ENCODE results near the gene RBBP7. TPM values are rescaled to one million over a fixed set of nuclear protein-coding genes. Genes with fewer than 3 reads are reported as not detected.

The RBBP7 gene
- total RNA-seq, 1 donor from 2014 or later, result 202 TPM

DNA sequence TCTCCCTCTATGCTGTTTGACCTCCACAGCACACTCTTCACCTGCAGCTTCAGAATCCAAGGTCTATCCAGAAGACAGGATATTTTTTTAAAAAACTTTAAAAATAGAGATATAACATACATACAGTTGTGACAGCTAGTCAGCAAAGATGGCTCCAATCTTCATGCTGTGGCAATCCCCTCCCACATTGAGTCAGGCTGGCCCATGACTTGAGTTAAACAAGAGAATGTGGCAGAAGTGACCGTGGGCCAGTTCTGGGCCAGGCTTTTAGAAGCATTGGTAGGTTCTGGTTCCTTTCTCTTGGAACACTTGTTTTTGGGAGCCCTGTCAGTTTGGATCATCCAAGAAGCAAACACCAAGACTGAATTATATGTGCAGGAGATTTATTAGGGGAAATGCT is 40.2 kb upstream of the RBBP7 start:
- Mint-ChIP-seq H3K9me3 (no peaks in the 10 kb centered on the region), H3K4me1 (ENCODE audit: unreplicated experiment) (no peaks in the 10 kb centered on the region), H3K27me3 (no peaks in the 10 kb centered on the region), H3K27ac (no peak overlapping the region), H3K36me3 (no peaks in the 10 kb centered on the region), H3K4me3 (no peak overlapping the region)
- TF ChIP-seq, protein P1, sequence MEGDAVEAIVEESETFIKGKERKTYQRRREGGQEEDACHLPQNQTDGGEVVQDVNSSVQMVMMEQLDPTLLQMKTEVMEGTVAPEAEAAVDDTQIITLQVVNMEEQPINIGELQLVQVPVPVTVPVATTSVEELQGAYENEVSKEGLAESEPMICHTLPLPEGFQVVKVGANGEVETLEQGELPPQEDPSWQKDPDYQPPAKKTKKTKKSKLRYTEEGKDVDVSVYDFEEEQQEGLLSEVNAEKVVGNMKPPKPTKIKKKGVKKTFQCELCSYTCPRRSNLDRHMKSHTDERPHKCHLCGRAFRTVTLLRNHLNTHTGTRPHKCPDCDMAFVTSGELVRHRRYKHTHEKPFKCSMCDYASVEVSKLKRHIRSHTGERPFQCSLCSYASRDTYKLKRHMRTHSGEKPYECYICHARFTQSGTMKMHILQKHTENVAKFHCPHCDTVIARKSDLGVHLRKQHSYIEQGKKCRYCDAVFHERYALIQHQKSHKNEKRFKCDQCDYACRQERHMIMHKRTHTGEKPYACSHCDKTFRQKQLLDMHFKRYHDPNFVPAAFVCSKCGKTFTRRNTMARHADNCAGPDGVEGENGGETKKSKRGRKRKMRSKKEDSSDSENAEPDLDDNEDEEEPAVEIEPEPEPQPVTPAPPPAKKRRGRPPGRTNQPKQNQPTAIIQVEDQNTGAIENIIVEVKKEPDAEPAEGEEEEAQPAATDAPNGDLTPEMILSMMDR (conservative IDR thresholded peaks at IDR 0.05), result no peak
- DNase-seq (ENCODE audit: extremely low spot score, unreplicated experiment), result no peak

DNA sequence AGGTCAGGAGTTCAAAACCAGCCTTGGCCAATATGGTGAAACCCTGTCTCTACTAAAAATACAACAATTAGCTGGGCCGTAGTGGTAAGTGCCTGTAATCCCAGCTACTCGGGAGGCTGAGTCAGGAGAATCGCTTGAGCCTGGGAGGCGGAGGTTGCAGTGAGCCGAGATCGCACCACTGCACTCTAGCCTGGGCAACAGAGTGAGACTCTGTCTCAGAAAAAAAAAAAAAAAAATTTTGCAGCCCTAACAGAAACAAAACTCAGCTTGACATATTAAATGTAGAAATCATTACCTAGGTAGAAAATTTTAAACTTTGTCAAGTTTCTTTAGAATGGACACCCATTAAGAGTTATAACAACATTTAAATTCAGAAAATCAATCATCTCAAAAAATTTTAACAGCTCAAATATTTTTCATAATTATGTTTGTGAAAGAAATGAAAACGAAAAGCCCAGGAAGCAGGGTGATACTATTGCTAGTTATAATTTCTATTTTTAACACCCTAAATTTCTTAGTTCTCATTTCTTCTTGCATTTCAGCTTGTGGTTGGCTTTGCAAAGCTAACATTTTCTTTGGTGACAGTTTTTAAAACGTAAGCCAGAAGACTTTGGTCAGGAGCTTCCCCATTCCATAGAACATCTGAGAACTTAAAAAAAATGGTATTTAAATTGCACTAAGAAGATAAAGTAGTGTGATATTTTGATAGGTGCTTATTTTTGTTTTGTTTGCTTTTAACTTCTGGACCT is 33.3 kb upstream of the RBBP7 start:
- Mint-ChIP-seq H3K4me3 (no peak overlapping the region), H3K4me1 (ENCODE audit: unreplicated experiment) (no peaks in the 10 kb centered on the region), H3K36me3 (no peaks in the 10 kb centered on the region), H3K9me3 (no peaks in the 10 kb centered on the region), H3K27me3 (peaks cover 3% of the 10 kb centered on the region), H3K27ac (no peak overlapping the region)
- TF ChIP-seq, protein P1 (conservative IDR thresholded peaks at IDR 0.05), result no peak
- DNase-seq (ENCODE audit: extremely low spot score, unreplicated experiment), result no peak

DNA sequence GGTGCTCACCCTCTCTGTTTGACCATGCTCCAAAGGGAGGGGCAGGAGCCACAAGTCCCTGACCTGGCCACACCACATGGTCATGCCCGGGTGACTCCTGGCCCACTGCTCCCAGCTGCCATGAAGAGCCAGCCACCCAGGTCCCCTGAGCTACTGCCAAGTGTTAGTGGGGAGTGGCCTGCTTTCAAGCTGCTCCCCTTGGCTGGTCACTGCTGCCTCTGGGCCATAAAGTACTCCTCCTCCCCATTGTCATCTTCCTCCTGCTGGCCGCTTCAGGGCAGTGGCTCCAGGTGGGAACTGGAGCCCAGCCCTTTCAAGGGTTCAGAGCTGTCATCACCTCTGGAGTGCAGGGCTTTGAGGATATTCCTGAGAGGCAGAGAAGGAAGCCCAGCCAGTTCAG is 27.3 kb upstream of the RBBP7 start:
- no peak overlapping the region for H3K4me3 Mint-ChIP-seq
- peaks cover 3% of the 10 kb centered on the region for H3K27me3 Mint-ChIP-seq
- peaks cover 6% of the 10 kb centered on the region for H3K4me1 Mint-ChIP-seq (ENCODE audit: unreplicated experiment)
- no peaks in the 10 kb centered on the region for H3K36me3 Mint-ChIP-seq
- no peak for DNase-seq (ENCODE audit: extremely low spot score, unreplicated experiment)
- no peak overlapping the region for H3K27ac Mint-ChIP-seq
- peaks cover 5% of the 10 kb centered on the region for H3K9me3 Mint-ChIP-seq
- TF ChIP-seq, protein P1 (conservative IDR thresholded peaks at IDR 0.05), result no peak

DNA sequence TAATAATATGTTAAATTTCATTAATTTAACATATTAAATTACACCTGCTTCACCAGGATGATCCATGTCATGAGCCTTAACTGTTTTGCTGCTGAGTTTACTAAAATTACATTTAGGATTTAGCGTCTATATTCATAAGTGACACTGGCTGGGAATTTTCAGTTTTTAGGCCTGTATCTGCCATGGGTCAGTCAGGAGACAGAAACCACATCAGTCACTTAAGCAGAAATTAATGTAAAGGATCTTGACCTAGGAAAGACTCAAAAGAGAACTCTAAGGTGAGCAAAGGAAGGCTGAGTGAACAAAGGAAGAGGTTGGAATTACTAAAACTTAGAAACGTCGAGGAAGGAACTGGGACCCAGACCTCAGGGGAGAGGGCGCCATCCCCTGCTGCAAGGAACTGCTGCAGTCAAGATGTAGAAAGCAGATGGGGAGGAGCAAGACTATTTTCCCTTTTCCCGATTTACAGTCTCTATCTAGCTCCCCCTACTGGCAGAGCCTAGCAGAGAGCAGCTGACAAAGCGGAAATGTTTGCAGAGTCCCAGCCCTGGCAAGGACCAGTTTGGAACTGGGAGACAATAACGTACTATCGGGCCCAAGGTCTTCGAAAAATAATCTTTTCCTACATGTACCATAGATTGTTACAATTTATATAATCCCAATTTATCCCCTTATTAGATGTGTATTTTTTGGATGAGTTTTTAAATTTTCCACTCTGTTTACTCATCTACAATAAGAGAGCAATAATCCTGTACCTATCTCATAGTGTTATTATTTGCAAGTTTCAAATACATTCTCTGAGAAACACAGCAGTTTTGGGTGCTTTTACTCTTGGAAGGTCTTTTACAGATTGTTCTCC is 22.6 kb upstream of the RBBP7 start:
- Mint-ChIP-seq H3K4me1 (ENCODE audit: unreplicated experiment) (peaks cover 7% of the 10 kb centered on the region), H3K36me3 (no peaks in the 10 kb centered on the region), H3K27me3 (no peaks in the 10 kb centered on the region), H3K9me3 (peaks cover 5% of the 10 kb centered on the region), H3K4me3 (no peak overlapping the region), H3K27ac (peak overlapping the region; percentile 11)
- TF ChIP-seq, protein P1 (conservative IDR thresholded peaks at IDR 0.05), result peak; percentile 96
- no peak for DNase-seq (ENCODE audit: extremely low spot score, unreplicated experiment)

DNA sequence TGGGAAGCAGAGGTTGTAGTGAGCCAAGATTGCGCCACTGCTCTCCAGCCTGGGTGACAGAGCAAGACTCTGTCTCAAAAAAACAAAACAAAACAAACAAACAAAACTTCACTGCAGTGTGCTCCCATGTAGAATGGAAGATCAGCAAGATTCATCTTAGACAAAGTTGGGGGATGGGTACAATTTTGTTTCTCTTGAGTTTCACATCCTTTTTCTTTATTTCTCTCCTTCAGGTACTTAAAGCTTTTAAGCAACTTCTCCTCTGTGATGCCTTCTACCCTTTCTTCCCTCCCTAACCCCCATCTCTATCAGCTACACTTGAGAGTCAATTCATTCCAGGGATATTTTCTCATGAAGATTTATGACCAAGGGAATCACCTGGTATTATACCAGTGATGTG is 15.5 kb upstream of the RBBP7 start:
- Mint-ChIP-seq H3K27ac (no peak overlapping the region), H3K27me3 (no peaks in the 10 kb centered on the region), H3K4me1 (ENCODE audit: unreplicated experiment) (no peaks in the 10 kb centered on the region), H3K9me3 (no peaks in the 10 kb centered on the region), H3K36me3 (no peaks in the 10 kb centered on the region), H3K4me3 (no peak overlapping the region)
- TF ChIP-seq, protein P1 (conservative IDR thresholded peaks at IDR 0.05), result no peak
- no peak for DNase-seq (ENCODE audit: extremely low spot score, unreplicated experiment)
